HEK293 (cell line): ENCODE data around the gene TMSB4X.

Experiments used
- CTCF ChIA-PET: fragments of 350-600 bp; formaldehyde crosslinking; extraction: SDS; loops from one replicate; lab custom pipeline; 2021; ENCODE audit warnings: antibody characterized with exemption; lab: Yijun Ruan, JAX
- POLR2A ChIA-PET: fragments of 300-600 bp; formaldehyde crosslinking; extraction: SDS; loops from one replicate; lab custom pipeline; 2020; ENCODE audit warnings: antibody characterized with exemption, inconsistent platforms; lab: Yijun Ruan, JAX
- H3K27ac ChIP-seq: fragments of 200-500 bp; sonication (Bioruptor generic); 2 replicates; pipeline ENCODE4 v1.5.1; 2014; ENCODE audit warnings: low read depth, low read length, control low read depth, inconsistent platforms; ENCODE audit errors: extremely low read depth
- H3K36me3 ChIP-seq, 2 experiments: fragments of 200-500 bp in 1 of 2; sonication (Bioruptor generic) in 1 of 2; 1 replicate in 1 of 2; 2 replicates in 1 of 2; pipeline ENCODE4 v1.5.1; 2014 to 2017; ENCODE audit warnings: inconsistent platforms in 2 of 2, low read length in 2 of 2; ENCODE audit not compliant: control insufficient read depth in 2 of 2, insufficient read depth in 1 of 2
- H3K4me1 ChIP-seq: fragments of 200-500 bp; sonication (Bioruptor generic); 2 replicates; pipeline ENCODE4 v1.5.1; 2014; ENCODE audit warnings: mild to moderate bottlenecking, low read length, inconsistent platforms; ENCODE audit not compliant: control insufficient read depth, insufficient read depth
- H3K4me3 ChIP-seq: 2 replicates; pipeline ENCODE4 v1.5.1; 2011; ENCODE audit warnings: low read depth, mild to moderate bottlenecking, control low read depth, low read length, moderate library complexity
- H3K9me3 ChIP-seq: fragments of 200-500 bp; sonication (Bioruptor generic); 2 replicates; pipeline ENCODE4 v1.5.1; 2014; ENCODE audit warnings: low read depth, low read length, inconsistent platforms; ENCODE audit not compliant: control insufficient read depth, insufficient read depth
- GFI1B ChIP-seq: fragments of 450-650 bp; formaldehyde crosslinking; IDR thresholded peaks from 2 replicates; pipeline ENCODE4 v1.5.1; 2016; ENCODE audit warnings: missing biosample characterization, missing genetic modification characterization
- KLF9 ChIP-seq: fragments of 450-650 bp; formaldehyde crosslinking; IDR thresholded peaks from 2 replicates; pipeline ENCODE4 v1.5.1; 2016; ENCODE audit warnings: missing biosample characterization, missing genetic modification characterization, low read depth
- ZBTB7A ChIP-seq: fragments of 450-650 bp; formaldehyde crosslinking; IDR thresholded peaks from 2 replicates; pipeline ENCODE4 v1.5.1; 2016; ENCODE audit warnings: low read depth, missing biosample characterization, missing genetic modification characterization
- ZFP3 ChIP-seq: fragments of 450-650 bp; formaldehyde crosslinking; IDR thresholded peaks from 2 replicates; pipeline ENCODE4 v1.5.1; 2016; ENCODE audit warnings: low read depth, missing biosample characterization, missing genetic modification characterization
- ZNF121 ChIP-seq: fragments of 450-650 bp; formaldehyde crosslinking; IDR thresholded peaks from 2 replicates; pipeline ENCODE4 v1.5.1; 2016; ENCODE audit warnings: missing biosample characterization, missing genetic modification characterization
- ZNF184 ChIP-seq: fragments of 450-650 bp; IDR thresholded peaks from 2 replicates; pipeline ENCODE4 v1.5.1; 2018; ENCODE audit warnings: missing biosample characterization, mild to moderate bottlenecking, missing genetic modification characterization
- ZNF248 ChIP-seq: fragments of 450-650 bp; formaldehyde crosslinking; IDR thresholded peaks from 2 replicates; pipeline ENCODE4 v1.5.1; 2017; ENCODE audit warnings: missing biosample characterization, missing genetic modification characterization
- ZNF404 ChIP-seq: fragments of 450-650 bp; formaldehyde crosslinking; IDR thresholded peaks from 2 replicates; pipeline ENCODE4 v1.5.1; 2017; ENCODE audit warnings: missing biosample characterization, missing genetic modification characterization
- ZNF624 ChIP-seq: fragments of 450-650 bp; formaldehyde crosslinking; IDR thresholded peaks from 2 replicates; pipeline ENCODE4 v1.5.1; 2017; ENCODE audit warnings: missing biosample characterization, missing genetic modification characterization
- ZNF837 ChIP-seq: fragments of 450-650 bp; formaldehyde crosslinking; IDR thresholded peaks from 2 replicates; pipeline ENCODE4 v1.5.1; 2016; ENCODE audit warnings: missing biosample characterization, missing genetic modification characterization
- ZSCAN16 ChIP-seq: fragments of 450-650 bp; formaldehyde crosslinking; IDR thresholded peaks from 2 replicates; pipeline ENCODE4 v1.5.1; 2016; ENCODE audit warnings: missing biosample characterization, missing genetic modification characterization
- TF ChIP-seq, protein P1 (sequence below): fragments of 450-650 bp; formaldehyde crosslinking; IDR thresholded peaks from 2 replicates; pipeline ENCODE4 v1.5.1; 2017; ENCODE audit warnings: missing biosample characterization, missing genetic modification characterization
- TF ChIP-seq, protein P2 (sequence below): fragments of 450-650 bp; formaldehyde crosslinking; conservative IDR thresholded peaks from 2 replicates; pipeline ENCODE4 v1.5.1; 2016; ENCODE audit warnings: low read depth, missing biosample characterization, missing genetic modification characterization
- TF ChIP-seq, protein P3 (sequence below): fragments of 450-650 bp; formaldehyde crosslinking; IDR thresholded peaks from 2 replicates; pipeline ENCODE4 v1.5.1; 2017; ENCODE audit warnings: missing biosample characterization, missing genetic modification characterization
- TF ChIP-seq, protein P4 (sequence below): fragments of 450-650 bp; IDR thresholded peaks from 2 replicates; pipeline ENCODE4 v1.5.1; 2018; ENCODE audit warnings: missing biosample characterization, missing genetic modification characterization
- TF ChIP-seq, protein P5 (sequence below): fragments of 450-650 bp; formaldehyde crosslinking; IDR thresholded peaks from 2 replicates; pipeline ENCODE4 v1.5.1; 2016; ENCODE audit warnings: missing biosample characterization, missing genetic modification characterization, low read depth
- TF ChIP-seq, protein P6 (sequence below): fragments of 450-650 bp; formaldehyde crosslinking; IDR thresholded peaks from 2 replicates; pipeline ENCODE4 v1.5.1; 2016; ENCODE audit warnings: missing biosample characterization, missing genetic modification characterization

The TMSB4X gene

DNA sequence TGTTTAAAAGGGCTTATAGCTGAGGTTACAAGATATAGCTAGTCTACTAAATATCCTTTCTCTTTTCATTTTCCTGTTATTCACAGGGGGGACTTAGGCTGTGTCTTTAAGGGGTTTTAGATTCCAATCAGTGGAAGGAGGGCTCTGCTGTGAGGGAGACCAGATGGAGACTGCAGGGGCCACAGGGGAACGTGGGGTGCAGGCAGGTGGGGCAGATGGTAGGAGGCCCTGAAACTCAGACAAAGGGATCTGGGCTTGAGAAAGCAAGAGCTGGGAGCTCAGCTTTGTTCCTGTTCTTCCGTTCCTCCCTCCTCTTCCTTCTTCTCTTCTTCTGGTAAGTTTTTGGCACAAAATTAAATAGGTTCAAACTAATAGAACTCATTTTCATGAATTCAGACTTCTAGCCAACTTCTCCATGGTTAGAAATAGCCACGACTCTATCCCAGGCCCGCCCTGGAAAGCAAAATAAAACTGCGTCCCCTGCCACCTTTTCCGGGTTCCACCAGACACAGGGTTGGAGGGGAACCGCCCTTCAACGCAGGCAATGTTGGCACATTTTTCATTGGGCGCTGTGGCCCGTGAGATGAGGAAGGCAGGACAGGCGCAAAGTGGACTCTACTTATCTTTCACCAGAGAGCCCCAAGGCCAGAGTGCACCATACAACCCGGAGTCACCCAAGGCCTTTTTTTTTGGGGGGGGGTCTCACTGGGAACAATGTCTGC is 3.5 kb upstream of the TMSB4X start:
- Histone ChIP-seq H3K4me1 (no peaks in the 10 kb centered on the region), H3K36me3 (no peaks in the 10 kb centered on the region), H3K9me3 (no peaks in the 10 kb centered on the region), H3K4me3 (no peak overlapping the region), H3K27ac (no peak overlapping the region)
- ChIA-PET POLR2A (interaction anchor here (0.6 to 1.1 kb wide), 3 partner anchors 16 to 447 kb away, joined by 3 read pairs; no protein-coding TSS in a partner anchor), CTCF (interaction anchor here (0.6 to 6.3 kb wide), 7 partner anchors 21 to 625 kb away, joined by 3 to 42 read pairs (median 4); no protein-coding TSS in a partner anchor)
- TF ChIP-seq KLF9: no peak
- no peak for TF ChIP-seq ZBTB7A (tag by site-specific recombination)
- TF ChIP-seq, protein P1, sequence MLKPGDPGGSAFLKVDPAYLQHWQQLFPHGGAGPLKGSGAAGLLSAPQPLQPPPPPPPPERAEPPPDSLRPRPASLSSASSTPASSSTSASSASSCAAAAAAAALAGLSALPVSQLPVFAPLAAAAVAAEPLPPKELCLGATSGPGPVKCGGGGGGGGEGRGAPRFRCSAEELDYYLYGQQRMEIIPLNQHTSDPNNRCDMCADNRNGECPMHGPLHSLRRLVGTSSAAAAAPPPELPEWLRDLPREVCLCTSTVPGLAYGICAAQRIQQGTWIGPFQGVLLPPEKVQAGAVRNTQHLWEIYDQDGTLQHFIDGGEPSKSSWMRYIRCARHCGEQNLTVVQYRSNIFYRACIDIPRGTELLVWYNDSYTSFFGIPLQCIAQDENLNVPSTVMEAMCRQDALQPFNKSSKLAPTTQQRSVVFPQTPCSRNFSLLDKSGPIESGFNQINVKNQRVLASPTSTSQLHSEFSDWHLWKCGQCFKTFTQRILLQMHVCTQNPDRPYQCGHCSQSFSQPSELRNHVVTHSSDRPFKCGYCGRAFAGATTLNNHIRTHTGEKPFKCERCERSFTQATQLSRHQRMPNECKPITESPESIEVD (tag by site-specific recombination): no peak
- no peak for TF ChIP-seq ZFP3 (tag by site-specific recombination)
- TF ChIP-seq, protein P2, sequence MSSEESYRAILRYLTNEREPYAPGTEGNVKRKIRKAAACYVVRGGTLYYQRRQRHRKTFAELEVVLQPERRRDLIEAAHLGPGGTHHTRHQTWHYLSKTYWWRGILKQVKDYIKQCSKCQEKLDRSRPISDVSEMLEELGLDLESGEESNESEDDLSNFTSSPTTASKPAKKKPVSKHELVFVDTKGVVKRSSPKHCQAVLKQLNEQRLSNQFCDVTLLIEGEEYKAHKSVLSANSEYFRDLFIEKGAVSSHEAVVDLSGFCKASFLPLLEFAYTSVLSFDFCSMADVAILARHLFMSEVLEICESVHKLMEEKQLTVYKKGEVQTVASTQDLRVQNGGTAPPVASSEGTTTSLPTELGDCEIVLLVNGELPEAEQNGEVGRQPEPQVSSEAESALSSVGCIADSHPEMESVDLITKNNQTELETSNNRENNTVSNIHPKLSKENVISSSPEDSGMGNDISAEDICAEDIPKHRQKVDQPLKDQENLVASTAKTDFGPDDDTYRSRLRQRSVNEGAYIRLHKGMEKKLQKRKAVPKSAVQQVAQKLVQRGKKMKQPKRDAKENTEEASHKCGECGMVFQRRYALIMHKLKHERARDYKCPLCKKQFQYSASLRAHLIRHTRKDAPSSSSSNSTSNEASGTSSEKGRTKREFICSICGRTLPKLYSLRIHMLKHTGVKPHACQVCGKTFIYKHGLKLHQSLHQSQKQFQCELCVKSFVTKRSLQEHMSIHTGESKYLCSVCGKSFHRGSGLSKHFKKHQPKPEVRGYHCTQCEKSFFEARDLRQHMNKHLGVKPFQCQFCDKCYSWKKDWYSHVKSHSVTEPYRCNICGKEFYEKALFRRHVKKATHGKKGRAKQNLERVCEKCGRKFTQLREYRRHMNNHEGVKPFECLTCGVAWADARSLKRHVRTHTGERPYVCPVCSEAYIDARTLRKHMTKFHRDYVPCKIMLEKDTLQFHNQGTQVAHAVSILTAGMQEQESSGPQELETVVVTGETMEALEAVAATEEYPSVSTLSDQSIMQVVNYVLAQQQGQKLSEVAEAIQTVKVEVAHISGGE (tag by site-specific recombination): no peak

DNA sequence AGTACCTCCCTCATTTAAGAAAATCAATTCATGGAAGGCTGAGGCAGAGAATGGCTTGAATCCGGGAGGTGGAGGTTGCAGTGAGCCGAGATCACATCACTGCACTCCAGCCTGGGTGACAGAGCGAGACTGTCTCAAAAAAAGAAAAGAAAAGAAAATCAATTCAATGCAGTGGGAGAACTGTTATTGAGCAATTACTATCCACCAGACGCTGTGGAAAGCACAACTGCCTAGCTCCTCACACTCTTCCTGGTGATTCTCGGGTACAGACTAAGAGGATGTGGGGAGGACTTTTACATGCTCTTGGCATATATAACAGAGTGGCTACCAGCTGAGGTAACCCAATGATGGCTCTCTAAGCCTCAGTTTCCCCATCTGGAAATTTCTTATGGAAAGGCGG is 2.7 kb upstream of the TMSB4X start:
- Histone ChIP-seq H3K9me3 (no peaks in the 10 kb centered on the region), H3K4me1 (no peaks in the 10 kb centered on the region), H3K36me3 (peaks cover 0 to 2% of the 10 kb centered on the region in 2 experiments; a peak in 1 of 3 replicates), H3K4me3 (no peak overlapping the region), H3K27ac (no peak overlapping the region)
- ChIA-PET POLR2A (interaction anchor here (0.7 kb wide), 1 partner anchor 446 kb away, joined by 3 read pairs; no protein-coding TSS in a partner anchor), CTCF (interaction anchor here (0.6 to 6.3 kb wide), 6 partner anchors 22 to 625 kb away, joined by 3 to 42 read pairs (median 10); no protein-coding TSS in a partner anchor)
- TF ChIP-seq, protein P3, sequence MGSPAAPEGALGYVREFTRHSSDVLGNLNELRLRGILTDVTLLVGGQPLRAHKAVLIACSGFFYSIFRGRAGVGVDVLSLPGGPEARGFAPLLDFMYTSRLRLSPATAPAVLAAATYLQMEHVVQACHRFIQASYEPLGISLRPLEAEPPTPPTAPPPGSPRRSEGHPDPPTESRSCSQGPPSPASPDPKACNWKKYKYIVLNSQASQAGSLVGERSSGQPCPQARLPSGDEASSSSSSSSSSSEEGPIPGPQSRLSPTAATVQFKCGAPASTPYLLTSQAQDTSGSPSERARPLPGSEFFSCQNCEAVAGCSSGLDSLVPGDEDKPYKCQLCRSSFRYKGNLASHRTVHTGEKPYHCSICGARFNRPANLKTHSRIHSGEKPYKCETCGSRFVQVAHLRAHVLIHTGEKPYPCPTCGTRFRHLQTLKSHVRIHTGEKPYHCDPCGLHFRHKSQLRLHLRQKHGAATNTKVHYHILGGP (tag by site-specific recombination): no peak
- no peak for TF ChIP-seq ZNF121
- TF ChIP-seq ZNF184: no peak

DNA sequence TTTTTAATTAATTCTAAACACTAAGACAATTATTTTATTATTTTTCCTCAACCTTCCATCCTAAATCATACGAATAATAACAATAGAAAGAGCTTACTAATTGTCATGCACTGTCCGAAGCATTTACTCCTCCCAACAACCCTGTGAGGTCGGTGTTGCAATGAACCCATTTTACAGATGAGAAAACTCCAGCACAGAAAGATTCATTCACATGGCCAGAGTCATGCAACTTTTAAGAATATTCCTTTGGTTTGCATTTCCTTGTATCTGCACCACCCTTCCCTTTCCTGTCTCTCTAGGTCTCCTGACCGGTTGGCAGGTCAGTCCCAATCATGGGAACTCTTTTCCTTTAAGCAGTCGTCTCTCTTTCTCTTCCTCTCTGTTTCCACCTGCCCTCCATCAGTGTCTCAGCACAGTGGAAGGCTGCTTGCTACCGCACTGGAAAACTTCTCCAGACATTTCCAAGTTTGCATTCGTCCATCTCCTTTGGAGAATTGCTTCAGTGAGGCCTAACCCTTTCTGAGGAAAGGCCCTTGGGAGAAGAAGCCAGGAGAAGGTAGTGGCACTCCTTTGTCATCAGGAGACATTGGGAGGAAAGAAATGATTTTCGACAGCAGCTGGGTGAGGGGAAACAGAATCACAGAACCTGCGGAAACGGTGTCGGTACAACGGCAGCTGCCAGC is 1.9 kb upstream of the TMSB4X start:
- ChIA-PET CTCF (interaction anchor here (1.9 to 6.3 kb wide), 3 partner anchors 23 to 515 kb away, joined by 7 to 42 read pairs (median 14); no protein-coding TSS in a partner anchor), POLR2A (no interaction called here)
- Histone ChIP-seq H3K4me1 (no peaks in the 10 kb centered on the region), H3K27ac (no peak overlapping the region), H3K4me3 (no peak overlapping the region), H3K36me3 (peaks cover 0 to 5% of the 10 kb centered on the region in 2 experiments; a peak in 1 of 3 replicates), H3K9me3 (no peaks in the 10 kb centered on the region)
- no peak for TF ChIP-seq ZNF837 (tag by site-specific recombination)
- no peak for TF ChIP-seq ZNF624
- TF ChIP-seq, protein P4, sequence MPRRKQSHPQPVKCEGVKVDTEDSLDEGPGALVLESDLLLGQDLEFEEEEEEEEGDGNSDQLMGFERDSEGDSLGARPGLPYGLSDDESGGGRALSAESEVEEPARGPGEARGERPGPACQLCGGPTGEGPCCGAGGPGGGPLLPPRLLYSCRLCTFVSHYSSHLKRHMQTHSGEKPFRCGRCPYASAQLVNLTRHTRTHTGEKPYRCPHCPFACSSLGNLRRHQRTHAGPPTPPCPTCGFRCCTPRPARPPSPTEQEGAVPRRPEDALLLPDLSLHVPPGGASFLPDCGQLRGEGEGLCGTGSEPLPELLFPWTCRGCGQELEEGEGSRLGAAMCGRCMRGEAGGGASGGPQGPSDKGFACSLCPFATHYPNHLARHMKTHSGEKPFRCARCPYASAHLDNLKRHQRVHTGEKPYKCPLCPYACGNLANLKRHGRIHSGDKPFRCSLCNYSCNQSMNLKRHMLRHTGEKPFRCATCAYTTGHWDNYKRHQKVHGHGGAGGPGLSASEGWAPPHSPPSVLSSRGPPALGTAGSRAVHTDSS (tag by site-specific recombination): no peak
- TF ChIP-seq, protein P5, sequence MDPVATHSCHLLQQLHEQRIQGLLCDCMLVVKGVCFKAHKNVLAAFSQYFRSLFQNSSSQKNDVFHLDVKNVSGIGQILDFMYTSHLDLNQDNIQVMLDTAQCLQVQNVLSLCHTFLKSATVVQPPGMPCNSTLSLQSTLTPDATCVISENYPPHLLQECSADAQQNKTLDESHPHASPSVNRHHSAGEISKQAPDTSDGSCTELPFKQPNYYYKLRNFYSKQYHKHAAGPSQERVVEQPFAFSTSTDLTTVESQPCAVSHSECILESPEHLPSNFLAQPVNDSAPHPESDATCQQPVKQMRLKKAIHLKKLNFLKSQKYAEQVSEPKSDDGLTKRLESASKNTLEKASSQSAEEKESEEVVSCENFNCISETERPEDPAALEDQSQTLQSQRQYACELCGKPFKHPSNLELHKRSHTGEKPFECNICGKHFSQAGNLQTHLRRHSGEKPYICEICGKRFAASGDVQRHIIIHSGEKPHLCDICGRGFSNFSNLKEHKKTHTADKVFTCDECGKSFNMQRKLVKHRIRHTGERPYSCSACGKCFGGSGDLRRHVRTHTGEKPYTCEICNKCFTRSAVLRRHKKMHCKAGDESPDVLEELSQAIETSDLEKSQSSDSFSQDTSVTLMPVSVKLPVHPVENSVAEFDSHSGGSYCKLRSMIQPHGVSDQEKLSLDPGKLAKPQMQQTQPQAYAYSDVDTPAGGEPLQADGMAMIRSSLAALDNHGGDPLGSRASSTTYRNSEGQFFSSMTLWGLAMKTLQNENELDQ (tag by site-specific recombination): no peak
- TF ChIP-seq GFI1B (tag by site-specific recombination): no peak
- TF ChIP-seq ZSCAN16: no peak
- no peak for TF ChIP-seq ZNF248 (tag by site-specific recombination)
- TF ChIP-seq, protein P6, sequence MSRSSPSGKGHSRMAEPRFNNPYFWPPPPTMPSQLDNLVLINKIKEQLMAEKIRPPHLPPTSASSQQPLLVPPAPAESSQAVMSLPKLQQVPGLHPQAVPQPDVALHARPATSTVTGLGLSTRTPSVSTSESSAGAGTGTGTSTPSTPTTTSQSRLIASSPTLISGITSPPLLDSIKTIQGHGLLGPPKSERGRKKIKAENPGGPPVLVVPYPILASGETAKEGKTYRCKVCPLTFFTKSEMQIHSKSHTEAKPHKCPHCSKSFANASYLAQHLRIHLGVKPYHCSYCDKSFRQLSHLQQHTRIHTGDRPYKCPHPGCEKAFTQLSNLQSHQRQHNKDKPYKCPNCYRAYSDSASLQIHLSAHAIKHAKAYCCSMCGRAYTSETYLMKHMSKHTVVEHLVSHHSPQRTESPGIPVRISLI: no peak
- no peak for TF ChIP-seq ZNF404 (tag by site-specific recombination)
